GM10248 (cell line): Measurements from ENCODE around the gene CLVS2.

Experiments used
- CTCF ChIA-PET: fragments of 300-600 bp; sonication (Branson Sonifier 250); formaldehyde crosslinking; extraction: SDS; loops from one replicate; lab custom pipeline; 2021; ENCODE audit warnings: antibody characterized with exemption; lab: Yijun Ruan, JAX
- POLR2A ChIA-PET: fragments of 350-650 bp; sonication (Branson Sonifier 250); formaldehyde crosslinking; extraction: SDS; loops from one replicate; lab custom pipeline; 2020; ENCODE audit warnings: antibody characterized with exemption; lab: Yijun Ruan, JAX
- DNase-seq: peaks from one replicate; pipeline ENCODE4 v3.0.0; 2012; ENCODE audit errors: extremely low spot score
- CTCF ChIP-seq: IDR thresholded peaks from 2 replicates; pipeline ENCODE4 v1.5.1; 2012; ENCODE audit warnings: mild to moderate bottlenecking, low read depth; ENCODE audit errors: extremely low read depth, missing control alignments, control extremely low read depth

CLVS2 gene

DNA sequence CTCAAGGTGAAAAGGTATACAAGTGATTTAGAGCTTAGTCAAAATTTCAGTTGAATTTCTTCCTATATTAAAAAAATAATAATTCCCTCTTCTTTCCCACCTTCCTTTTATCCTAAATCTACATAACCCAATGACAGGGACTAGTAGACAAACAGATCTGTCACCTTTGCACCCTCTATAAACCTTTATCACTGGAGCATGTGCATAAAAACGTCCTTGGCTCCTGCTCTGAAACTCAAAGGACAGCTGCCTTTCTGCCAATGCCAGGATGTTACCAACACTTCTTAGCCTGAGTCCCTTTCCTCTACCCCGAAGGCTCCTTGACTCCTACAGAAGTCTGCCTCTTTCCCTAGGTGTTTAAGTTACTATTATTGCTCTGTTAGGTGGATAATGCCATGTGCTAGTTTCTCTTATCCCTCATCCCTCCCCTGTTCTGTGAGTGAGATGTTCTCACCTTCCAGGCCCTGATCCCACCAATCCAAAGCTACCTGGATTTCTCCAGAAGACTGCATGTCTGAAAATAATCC, 4.3 kb downstream of the CLVS2 start:
- no peak for TF ChIP-seq CTCF
- CTCF ChIA-PET = no interaction called here
- POLR2A ChIA-PET = no interaction called here
- no peak for DNase-seq

- ChIA-PET POLR2A (no interaction called here), CTCF (interaction anchor here (1.8 kb wide), 1 partner anchor 10 kb away, joined by 5 read pairs; no protein-coding TSS in a partner anchor)
- TF ChIP-seq CTCF = no peak
- no peak for DNase-seq
These were observed 5.5 kb downstream of the CLVS2 start for GRCh38 chr6:123001540-123001939.

DNA sequence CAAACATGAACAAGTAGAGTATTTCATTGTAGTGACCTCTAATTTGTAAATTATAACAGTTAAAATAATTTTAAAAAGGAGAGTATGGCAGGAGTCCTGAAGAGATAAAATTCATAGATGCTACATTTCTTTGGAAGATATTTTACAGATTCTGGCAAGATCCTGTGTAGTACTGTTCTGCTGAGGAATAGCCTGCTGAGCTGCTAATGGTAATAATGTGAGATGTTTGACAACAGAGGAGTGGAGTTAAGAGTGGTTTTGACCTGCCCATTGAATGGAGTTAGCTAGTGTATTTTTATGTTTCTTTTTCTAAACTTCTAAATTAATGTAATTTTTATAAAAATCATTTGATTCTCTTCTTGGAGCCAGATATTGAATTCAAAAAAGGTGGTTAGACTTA, 11.8 kb downstream of the CLVS2 start:
- TF ChIP-seq CTCF = no peak
- POLR2A ChIA-PET = no interaction called here
- CTCF ChIA-PET = no interaction called here
- DNase-seq = no peak

DNA sequence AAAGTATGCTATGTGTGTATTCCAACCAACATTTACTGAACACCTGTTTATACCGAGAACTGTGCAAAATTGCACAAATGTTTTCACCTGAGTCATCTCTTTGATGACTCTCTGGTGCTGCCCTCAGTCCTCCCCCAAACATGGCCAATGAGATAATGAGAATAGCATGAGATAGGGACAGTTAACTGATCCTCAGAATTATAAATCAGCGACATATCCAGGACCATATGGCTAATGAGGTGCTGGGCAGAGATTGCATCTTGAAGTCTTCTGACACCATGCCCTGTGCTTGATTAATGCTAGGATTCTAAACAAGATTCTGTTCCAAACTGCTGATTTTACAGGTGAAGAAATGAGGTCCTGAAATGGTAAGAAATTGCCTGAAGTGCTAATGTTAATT, 13.0 kb downstream of the CLVS2 start:
- CTCF ChIA-PET = no interaction called here
- DNase-seq = no peak
- POLR2A ChIA-PET = no interaction called here
- TF ChIP-seq CTCF = no peak

GRCh38 chr6:123014835-123015234, 18.8 kb downstream of the CLVS2 start:
- DNase-seq = no peak
- ChIA-PET POLR2A (no interaction called here), CTCF (no interaction called here)
- no peak for TF ChIP-seq CTCF

DNA sequence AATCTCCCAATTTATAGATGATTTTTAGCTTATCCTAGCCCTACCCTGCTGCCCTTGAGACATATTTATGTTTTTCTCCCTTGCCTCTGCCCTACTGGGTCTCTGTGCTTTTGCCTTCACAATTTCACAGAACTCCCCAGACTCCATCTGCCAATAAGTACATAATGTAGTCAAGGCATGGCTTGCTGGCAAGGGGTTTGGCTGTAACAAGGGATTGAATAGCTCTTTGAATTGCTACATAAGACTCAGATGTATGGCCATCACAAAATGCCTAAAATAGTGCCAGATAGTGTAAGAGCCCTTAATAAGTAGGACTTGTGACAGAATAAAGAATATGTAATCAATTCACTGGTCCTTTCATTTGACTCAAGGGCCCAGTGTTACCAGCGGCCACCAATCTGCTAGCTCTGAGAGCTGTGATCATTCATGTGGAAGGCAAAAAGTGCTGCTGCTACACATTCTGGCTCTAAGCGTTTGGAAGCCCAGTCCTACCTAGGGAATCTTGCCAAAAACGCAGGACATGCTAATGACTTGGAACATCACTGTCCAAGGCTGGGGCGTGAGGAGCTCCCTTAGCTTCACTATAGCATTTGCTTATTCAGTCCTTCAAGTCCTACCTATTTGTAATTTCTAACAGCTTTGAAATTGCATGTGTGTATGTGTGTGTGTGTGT, 20.5 kb downstream of the CLVS2 start:
- DNase-seq = no peak
- TF ChIP-seq CTCF = no peak
- CTCF ChIA-PET = interaction anchor here (1.5 kb wide), 1 partner anchor 10 kb away, joined by 6 read pairs; no protein-coding TSS in a partner anchor
- POLR2A ChIA-PET = no interaction called here
